Stimulated activated CD8-positive, alpha-beta memory T cell treated with anti-CD3 and anti-CD28 coated beads, Interleukin-7, amount 100 ng/mL, for 1 hour (primary cell): Measurements from ENCODE around the gene COX17.

ENCODE experiments used
- DNase-seq, 2 donors: peaks; one replicate each; pipeline ENCODE4 v3.0.0-alpha.2; 2020; ENCODE audit warnings: low read depth in 2 of 2

Gene COX17

DNA sequence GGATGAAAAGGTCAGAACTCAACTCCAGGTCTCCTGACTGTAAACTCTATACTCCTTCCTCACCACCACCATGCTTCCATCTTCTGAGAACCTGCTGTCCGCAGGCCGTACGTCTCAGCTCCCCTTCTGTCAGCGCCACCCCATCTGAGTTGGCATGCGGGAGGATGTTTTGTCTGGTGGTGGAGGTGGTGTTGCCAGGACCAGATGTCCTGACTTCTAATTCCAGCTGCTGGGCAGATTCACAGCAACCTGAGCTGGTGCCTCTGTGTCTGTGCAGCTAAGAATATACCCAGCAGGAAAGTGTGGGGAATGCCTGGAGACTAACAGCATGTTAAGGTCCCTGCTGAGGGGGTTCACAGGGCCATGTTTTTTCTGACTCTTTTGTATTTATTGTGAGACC lies 56.3 kb downstream of the COX17 start:
- DNase-seq, result no peak
